ENCODE measurements around the gene HAUS7.
A peak's percentile ranks its signal among the peaks of the same experiment; 100 is the strongest.

HAUS7 gene

GRCh38 chrX:153514259-153514658, 43.9 kb upstream of the HAUS7 start:
- H3K4me3 ChIP-seq (ENCODE audit: low read depth, low read length): no peak overlapping the region
- TF ChIP-seq CTCF (IDR thresholded peaks at IDR 0.05; ENCODE audit: low read depth, low read length): no peak

DNA sequence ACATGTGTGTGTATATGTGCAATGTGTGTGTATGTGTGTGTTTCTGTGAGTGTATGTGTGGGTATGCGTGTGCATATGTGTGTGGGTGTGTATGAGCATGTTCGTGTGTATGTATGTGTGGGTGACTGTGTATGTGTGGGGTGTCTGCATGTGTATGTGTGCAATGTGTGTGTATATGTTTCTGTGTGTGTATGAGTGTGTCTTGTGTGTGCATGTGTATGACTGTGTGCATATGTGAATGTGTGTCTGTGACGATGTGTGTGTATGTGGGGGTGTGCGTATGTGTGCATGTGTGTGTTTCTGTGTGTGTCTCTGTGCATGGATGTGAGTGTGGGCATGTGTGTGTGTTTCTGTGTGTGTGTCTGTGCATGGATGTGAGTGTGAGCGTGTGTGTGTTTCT, 42.9 kb upstream of the HAUS7 start:
- no peak overlapping the region for H3K4me3 ChIP-seq (ENCODE audit: low read depth, low read length)
- TF ChIP-seq CTCF (IDR thresholded peaks at IDR 0.05; ENCODE audit: low read depth, low read length): no peak

- TF ChIP-seq CTCF (IDR thresholded peaks at IDR 0.05; ENCODE audit: low read depth, low read length): no peak
- no peak overlapping the region for H3K4me3 ChIP-seq (ENCODE audit: low read depth, low read length)
Measured at GRCh38 chrX:153512501-153512893, 42.1 kb upstream of the HAUS7 start.

DNA sequence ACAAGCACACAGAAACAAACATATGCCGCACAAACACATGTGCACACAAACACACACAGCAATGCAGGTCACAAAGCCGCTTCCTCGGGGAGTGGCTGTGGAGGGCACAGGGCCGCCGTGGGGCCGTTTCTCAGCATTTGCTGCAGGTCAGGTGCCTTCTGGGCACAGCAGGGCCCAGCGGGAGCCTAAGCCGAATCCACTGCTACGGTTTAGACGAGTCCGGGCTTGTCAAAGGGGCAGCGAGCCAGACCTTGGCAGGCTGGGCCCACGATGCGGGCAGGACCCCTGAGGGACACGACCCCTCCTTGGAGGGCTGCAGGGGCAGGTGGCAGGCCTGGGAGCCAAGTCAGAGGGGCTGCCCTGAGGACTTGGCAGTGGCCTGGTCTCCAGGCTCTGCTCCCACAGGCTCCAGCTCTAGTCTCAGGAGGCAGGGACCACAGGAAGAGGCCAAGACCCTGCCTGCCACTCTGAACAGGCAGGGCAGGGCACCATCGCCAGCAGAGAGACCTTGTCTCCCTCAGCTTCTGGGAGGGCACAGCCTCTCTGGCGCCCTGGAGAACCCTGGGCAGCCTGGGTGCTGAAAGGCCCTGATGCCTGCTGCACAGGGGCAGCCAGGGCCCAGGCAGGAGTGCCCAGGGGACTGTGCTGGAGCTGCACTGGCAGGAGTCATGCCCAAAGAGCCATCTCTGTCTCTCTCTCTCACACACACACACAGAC, 41.6 kb upstream of the HAUS7 start:
- no peak for TF ChIP-seq CTCF (IDR thresholded peaks at IDR 0.05; ENCODE audit: low read depth, low read length)
- H3K4me3 ChIP-seq (ENCODE audit: low read depth, low read length): no peak overlapping the region

- H3K4me3 ChIP-seq (ENCODE audit: low read depth, low read length): no peak overlapping the region
- TF ChIP-seq CTCF (IDR thresholded peaks at IDR 0.05; ENCODE audit: low read depth, low read length): no peak
Measured at GRCh38 chrX:153510383-153510782, 40.0 kb upstream of the HAUS7 start.

GRCh38 chrX:153509592-153509991, 39.2 kb upstream of the HAUS7 start:
- no peak for TF ChIP-seq CTCF (IDR thresholded peaks at IDR 0.05; ENCODE audit: low read depth, low read length)

DNA sequence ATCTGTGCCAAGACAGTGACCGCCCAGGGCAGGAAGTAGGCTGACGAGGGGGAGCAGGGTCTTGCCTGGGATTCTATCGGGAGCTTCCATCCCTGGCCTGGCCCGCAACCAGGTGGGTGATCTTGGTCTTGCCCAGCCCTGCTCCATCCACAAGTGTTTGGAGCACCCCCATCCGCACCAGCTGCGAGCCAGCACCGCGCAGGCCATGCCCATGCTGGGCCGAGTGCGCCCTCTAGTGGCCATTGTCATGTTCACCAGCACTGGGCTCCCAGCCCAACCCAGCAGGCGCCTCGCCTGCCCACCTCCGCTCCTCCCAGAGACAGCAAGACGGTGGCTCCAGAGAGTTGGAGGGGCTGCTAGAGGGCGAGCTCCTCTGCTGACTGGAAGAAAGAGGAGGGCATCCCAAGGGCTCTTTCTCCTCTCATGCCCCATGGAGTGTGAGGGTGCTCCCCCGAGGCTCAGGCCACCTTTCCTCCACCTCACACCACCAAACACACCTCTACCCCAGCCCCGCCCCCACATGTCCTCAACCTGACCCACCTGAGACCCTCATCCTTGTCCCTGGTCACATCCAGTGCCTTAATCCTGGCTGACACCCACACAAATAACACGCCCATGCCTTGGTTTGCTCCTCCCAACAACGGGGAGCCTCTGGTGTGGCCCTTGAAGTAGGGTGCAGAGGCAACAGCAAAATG, 37.3 kb upstream of the HAUS7 start:
- H3K4me3 ChIP-seq (ENCODE audit: low read depth, low read length): no peak overlapping the region
- peak; percentile 70 for TF ChIP-seq CTCF (IDR thresholded peaks at IDR 0.05; ENCODE audit: low read depth, low read length)

More at GRCh38 chrX:153509592-153509991, 39.2 kb upstream of the HAUS7 start:
- H3K4me3 ChIP-seq (ENCODE audit: low read depth, low read length): no peak overlapping the region

All from WI38 (cell line).